Neural progenitor cell (in vitro differentiated cells): ENCODE measurements around the gene ZNF618.

Experiments used
- EZH2 ChIP-seq: fragments of 200-600 bp; sonication (generic); IDR thresholded peaks from 2 replicates; pipeline ENCODE4 v1.6.1; 2017; ENCODE audit warnings: antibody characterized with exemption, mild to moderate bottlenecking, moderate library complexity
- EZH2phosphoT487 ChIP-seq: fragments of 200-600 bp; sonication (generic); IDR thresholded peaks from 2 replicates; pipeline ENCODE4 v1.6.1; 2017; ENCODE audit warnings: antibody characterized with exemption
- TF ChIP-seq, protein P1 (sequence below): fragments of 200-600 bp; sonication (generic); IDR thresholded peaks from 2 replicates; pipeline ENCODE4 v1.5.1; 2017; ENCODE audit warnings: antibody characterized with exemption, mild to moderate bottlenecking

DNA sequence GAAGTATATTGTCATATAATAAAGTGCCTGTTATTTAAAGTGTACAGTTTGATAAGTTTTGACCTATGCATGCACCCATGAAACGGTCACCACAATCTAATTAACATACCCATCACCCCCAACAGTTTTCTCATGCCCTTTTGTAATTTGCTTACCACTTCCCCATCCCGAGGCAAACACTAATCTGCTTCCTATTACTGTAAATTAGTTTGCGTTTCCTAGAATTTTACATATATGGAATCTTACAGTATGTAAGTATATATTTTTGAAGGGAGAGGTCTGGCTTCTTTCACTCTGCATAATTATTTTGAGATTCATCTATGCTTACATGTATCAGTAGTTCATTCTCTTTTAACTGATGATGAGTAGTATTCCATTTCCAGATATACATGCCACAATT, 145.5 kb downstream of the ZNF618 start:
- TF ChIP-seq EZH2 (no peak), EZH2phosphoT487 (no peak)
- TF ChIP-seq, protein P1, sequence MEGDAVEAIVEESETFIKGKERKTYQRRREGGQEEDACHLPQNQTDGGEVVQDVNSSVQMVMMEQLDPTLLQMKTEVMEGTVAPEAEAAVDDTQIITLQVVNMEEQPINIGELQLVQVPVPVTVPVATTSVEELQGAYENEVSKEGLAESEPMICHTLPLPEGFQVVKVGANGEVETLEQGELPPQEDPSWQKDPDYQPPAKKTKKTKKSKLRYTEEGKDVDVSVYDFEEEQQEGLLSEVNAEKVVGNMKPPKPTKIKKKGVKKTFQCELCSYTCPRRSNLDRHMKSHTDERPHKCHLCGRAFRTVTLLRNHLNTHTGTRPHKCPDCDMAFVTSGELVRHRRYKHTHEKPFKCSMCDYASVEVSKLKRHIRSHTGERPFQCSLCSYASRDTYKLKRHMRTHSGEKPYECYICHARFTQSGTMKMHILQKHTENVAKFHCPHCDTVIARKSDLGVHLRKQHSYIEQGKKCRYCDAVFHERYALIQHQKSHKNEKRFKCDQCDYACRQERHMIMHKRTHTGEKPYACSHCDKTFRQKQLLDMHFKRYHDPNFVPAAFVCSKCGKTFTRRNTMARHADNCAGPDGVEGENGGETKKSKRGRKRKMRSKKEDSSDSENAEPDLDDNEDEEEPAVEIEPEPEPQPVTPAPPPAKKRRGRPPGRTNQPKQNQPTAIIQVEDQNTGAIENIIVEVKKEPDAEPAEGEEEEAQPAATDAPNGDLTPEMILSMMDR, result no peak
